Activated T-helper 1 cell treated with Interleukin-2 at 50 U/mL for 16 hours (primary cell): ENCODE measurements around the gene PPP1R16B.

ENCODE experiments used
- DNase-seq: peaks from one replicate; pipeline ENCODE4 v3.0.0-alpha.2; 2020; ENCODE audit warnings: low read depth

Gene PPP1R16B

DNA sequence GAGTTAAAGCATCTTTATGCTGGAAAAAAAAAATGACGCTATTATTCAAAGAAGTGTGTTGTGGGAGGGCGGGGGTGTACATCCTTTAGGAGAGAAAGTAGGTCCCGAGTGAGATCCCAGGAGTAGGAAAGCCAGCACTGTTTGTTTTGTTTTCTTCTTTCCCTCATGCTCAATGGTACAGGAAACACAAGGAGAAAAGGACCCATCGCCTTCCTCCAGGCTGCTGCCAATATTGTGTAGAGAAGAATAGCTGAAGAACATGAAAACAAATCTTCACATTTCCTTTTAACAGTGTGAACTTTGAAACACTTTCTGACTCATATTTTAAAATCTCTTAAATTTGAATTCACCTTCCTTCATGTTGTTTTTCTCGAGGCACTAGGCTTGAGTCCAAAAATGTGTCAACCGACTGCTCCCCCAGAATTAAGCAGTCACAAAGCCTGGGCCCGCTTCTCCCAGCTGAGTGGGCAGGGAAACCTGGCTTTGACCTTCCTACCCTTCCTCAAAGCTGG lies 22.3 kb downstream of the PPP1R16B start:
- no peak for DNase-seq

- DNase-seq = no peak
These were observed 23.2 kb downstream of the PPP1R16B start for GRCh38 chr20:38828514-38829295.

- no peak for DNase-seq
These were observed 23.9 kb downstream of the PPP1R16B start for GRCh38 chr20:38829296-38829875.

DNA sequence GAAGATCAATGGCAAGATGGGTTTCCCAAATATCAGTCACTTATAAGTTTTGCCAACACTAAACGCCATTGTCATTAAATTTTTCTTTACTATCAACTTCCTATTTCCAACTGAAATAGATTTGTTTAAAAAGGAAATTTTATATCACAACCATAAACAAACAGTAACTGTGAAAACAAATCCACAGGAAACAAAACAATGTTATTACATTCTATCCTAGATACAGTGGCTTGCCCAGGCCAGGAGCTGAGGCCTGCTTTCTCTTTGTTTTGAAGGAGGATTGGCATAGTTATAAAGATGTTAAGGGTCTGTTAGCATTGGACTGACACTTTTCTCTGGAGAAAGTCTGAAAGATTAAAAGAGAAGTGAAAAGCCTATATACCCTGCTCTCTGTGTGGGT lies 24.9 kb downstream of the PPP1R16B start:
- no peak for DNase-seq

DNA sequence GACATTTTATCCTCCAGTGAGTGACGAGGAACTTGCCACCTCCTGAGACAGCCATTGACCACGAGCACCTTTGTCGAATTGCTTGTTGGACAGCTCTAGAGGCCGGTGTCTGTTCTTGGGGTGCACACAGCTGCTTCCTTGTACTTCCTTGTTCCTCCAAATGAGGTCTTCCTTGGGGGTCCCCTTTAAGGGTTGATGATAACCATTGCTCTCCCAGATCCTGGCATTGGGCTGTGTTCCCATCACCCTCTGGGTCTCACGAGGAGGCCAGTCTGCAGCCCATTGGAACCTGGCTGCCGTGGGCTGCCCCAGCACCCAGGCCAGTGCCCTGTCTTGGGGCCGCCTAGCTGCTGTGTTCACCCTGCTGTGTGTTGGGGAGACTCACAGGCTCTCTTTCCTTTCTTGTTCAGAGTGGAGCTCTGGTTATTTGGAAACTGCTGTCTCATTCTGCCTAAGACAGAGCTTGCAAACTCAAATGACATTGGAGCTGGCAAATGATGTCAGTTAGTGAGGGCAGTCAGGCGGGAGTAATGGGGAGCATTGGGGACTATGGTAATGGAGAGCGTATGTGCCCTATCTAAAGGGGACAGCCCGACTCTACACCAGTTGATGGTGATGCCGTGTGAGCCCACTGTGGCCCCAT lies 25.7 kb downstream of the PPP1R16B start:
- DNase-seq = no peak

DNA sequence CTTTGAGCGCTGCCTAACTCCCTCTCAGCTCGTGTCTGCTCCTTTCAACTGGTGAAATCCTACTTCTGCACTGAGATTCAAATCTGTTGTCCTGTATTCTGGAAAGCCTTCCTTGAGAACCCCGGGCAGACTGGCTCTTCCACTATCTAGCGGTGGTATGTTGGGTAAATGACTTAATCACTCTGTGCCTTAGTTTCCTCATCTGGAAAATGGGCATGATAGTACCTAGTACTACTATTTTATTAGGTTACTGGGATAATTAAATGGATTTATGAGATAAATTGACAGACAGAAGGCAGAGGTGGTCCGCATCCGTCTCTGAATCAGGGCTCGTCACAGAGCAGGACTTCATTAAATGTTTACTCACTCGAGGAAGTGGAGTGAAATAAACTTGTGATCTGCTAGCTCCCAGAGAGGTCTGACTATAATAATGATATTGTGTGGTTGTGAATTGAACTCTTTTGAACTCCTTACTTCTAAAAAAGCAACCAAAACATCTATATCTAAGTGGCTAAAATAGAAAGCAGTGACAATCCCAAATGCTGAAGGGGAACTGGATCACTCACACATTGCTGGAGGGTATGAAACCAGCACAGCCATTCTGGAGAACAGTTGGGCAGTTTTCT lies 26.6 kb downstream of the PPP1R16B start:
- no peak for DNase-seq

DNA sequence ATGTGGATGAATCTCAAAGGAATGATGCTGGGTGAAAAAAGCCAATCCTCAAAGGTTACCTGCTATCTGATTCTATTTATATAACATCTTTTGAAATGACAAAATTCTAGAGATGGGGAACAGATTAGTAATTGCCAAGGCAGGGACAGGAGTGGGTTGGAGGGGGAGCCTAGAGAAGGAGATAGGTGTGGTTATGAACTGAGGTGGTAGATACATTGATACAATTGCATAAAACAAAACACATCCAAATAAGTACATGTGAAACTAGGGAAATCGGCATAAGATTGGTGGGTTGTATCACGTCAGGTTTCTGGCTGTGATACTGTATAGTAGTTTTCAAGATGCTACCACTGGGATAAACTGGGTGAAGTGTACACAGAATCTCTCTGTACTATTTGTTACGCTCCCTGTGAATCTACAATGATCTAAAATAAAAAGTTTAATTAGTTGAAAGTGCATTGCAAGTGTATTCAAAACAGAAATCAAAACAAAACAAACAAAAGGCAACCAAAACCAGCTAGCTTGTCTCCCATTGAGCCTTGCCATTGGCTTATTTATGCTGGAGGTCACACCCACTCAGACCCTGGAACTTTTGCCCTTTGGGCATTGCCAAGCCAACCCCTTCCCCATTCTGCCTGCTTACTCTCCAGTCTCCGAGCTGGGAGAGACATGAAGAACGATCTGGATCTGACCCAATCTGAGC lies 27.8 kb downstream of the PPP1R16B start:
- DNase-seq = no peak

GRCh38 chr20:38833857-38834164 lies 28.3 kb downstream of the PPP1R16B start:
- no peak for DNase-seq

DNA sequence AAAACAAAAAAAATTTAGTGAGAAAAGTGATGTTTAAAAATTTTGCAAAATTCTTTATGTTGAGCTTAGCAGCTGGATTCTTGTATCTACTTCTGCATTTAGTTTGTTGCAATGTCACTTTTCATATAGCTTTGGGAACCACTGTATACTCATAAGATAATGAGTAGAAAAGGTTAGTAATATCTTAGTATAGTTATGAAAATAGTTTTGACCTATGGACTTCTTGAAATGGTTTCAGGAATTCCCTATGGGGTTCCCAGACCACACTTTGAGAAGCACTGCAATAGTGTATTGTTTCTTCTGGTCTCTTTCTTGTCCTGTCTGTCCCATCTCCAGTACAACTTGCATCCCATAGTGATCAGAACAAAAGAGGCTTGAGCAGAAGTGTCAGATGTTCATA lies 29.4 kb downstream of the PPP1R16B start:
- DNase-seq = no peak

- no peak for DNase-seq
These were observed 30.3 kb downstream of the PPP1R16B start for GRCh38 chr20:38835792-38836191.

- no peak for DNase-seq
These were observed 31.5 kb downstream of the PPP1R16B start for GRCh38 chr20:38836991-38837390.

- DNase-seq = no peak
These were observed 32.8 kb downstream of the PPP1R16B start for GRCh38 chr20:38838326-38838725.

GRCh38 chr20:38839563-38839962 lies 34.1 kb downstream of the PPP1R16B start:
- DNase-seq = no peak

DNA sequence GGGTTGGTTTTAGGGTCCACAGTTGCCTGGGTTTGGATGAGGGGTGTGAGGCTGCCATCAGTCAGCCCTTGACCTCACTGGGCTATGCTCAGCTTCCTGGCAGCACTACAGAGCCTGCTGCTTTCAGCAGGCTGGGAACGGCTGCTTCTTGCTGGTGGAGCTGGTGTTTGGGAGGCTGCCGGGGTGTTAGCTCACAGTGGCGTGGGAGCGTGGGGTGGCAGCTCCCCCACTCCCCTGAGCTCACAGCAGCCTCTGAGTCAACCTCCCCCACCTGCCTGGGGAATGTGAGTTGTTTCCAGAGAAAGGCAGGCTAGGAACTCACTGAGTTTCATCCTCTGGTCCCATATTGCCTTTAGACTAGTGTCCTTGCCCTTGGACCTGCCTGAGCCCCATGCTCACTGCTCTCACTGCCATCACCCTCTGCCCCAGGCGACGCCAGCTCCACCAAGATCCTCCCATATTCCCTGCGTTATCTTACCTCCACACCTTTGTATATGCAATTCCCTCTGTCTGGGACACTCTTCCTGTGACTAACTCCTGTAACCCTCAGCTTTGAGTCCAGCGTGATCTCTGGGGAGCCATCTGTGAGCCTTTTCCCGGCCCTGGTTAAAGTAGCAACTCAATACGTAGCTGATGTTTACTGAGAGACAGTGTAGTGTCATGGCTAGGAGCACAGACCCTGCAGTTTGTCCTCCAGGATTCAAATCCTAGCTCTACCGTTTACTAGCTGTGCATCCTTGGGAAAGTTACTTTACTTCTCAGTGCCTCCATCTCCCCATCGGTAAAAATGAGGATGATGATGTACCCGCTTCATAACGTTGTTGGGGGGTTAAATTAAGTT lies 34.8 kb downstream of the PPP1R16B start:
- DNase-seq = no peak

DNA sequence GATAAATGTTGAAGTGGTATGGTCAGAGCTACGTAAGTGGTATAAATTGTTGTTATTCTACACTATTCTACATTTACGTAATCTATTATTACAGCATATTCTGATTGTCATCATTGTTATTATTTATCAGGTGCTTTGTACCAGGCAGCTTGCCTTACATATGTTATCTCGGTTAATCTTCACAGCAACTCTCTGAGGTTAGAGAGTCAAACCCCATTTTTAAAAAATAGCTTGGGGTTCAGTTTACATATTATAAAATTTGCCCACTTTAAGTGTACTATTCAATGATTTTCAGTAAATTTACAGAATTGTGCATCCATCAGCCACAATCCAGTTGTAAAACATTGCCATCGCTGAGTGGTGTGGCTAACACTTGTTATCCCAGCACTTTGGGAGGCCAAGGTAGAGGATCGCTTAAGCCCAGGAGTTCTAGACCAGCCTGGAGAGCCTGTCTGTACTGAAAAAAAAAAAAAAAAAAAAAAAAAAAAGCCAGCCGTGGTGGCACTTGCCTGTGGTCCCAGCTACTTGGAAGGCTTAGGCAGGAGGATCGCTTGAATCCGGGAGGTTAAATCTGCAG lies 35.5 kb downstream of the PPP1R16B start:
- DNase-seq = no peak

GRCh38 chr20:38841570-38841969 lies 36.1 kb downstream of the PPP1R16B start:
- no peak for DNase-seq

- no peak for DNase-seq
These were observed 36.5 kb downstream of the PPP1R16B start for GRCh38 chr20:38842026-38842425.

DNA sequence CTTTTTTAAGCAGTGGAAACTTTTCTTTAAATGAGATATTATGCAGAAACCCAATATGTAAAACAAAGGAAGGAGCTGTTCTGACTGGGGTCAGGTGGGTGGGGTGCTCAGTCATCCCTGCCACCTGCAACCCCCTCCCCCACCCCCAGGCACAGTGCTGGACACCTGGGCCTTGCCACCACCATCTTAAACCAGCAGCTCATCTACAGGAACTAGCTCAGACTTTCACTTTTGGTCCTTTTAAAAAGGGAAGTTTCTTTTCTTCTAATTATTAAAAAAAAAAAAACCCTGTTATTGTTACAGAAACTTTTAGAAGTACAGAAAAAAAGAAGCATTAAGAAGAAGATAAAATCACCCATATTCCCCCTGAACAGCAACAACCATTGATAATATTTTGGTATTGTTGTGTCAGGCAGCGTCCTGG lies 37.1 kb downstream of the PPP1R16B start:
- peak; percentile 15 for DNase-seq

DNA sequence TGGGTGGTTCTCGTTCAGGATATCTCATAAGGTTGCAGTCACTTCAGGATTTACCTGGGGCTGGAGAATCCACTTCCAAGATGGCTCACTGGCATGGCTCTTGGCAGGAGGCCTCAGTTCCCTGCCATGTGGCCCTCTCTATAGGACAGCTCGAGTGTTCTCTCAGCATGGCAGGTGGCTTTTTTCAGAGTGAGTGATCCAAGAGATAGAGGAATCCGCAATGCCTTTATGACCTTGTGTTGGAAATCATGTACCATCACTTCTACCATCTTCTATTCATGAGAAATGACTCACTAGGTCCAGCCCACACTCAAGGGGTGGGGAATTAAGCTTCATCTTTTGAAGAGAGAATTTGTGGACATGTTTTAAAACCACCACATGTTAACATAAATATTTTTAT lies 37.8 kb downstream of the PPP1R16B start:
- DNase-seq = no peak

DNA sequence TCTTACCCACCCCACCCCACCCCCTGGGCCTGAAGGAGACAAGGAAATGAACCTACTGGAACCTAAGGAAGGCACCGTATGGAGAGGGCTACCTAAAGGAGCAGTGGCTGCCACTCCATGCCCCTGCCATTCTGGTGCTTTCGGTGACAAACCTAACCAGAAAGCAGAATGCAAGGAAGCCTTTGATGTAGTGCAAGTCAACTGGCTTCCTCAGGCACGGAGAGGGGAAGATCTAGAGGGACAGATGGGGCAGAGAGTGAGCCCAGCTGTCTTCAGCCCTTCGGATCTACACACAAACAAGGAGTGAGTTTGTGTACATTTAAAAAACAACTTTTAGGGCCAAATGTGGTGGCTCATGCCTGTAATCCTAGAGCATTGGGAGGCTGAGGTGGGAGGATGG lies 39.5 kb downstream of the PPP1R16B start:
- DNase-seq = no peak

DNA sequence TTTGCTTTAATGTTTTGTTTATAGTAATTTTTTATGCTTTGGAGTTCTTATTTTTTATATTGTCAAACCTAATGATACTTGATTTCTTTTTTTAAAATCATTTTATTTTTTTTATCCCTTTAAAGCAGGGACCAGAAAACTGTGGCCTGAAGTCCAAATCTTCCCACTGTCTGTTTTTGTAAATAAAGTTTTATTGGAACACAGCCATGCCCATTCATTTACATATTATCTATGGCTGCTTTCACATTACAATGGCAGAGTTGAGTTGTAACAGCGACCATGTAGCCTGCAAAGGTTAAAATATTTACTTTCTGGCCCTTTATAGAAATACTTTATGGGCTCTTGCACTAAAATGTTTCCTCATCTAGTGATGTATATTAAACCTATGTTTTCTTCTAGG lies 42.3 kb downstream of the PPP1R16B start:
- DNase-seq = no peak
